SJCRH30 (cell line): ENCODE results near the gene COA7. TPM values are rescaled to one million over a fixed set of nuclear protein-coding genes. Genes with fewer than 3 reads are reported as not detected.

Experiments used
- DNase-seq, 2 experiments: peaks; one replicate each; pipeline ENCODE4 v3.0.0-alpha.2; 2015 to 2020
- H3K27ac ChIP-seq: fragments of 250-450 bp; sonication (Bioruptor Pico); 2 replicates; pipeline ENCODE4 v1.5.1; 2020; ENCODE audit warnings: mild to moderate bottlenecking, moderate library complexity
- H3K27me3 ChIP-seq: fragments of 250-450 bp; sonication (Bioruptor Pico); 2 replicates; pipeline ENCODE4 v1.5.1; 2020; ENCODE audit warnings: mild to moderate bottlenecking, moderate library complexity
- H3K36me3 ChIP-seq: fragments of 250-450 bp; sonication (Bioruptor Pico); 2 replicates; pipeline ENCODE4 v1.5.1; 2020; ENCODE audit warnings: mild to moderate bottlenecking, moderate library complexity
- H3K4me1 ChIP-seq: fragments of 250-450 bp; sonication (Bioruptor Pico); 2 replicates; pipeline ENCODE4 v1.5.1; 2020; ENCODE audit warnings: mild to moderate bottlenecking, moderate library complexity
- H3K4me3 ChIP-seq: fragments of 250-450 bp; sonication (Bioruptor Pico); 2 replicates; pipeline ENCODE4 v1.5.1; 2020; ENCODE audit warnings: mild to moderate bottlenecking, moderate library complexity
- H3K9me3 ChIP-seq: fragments of 250-450 bp; sonication (Bioruptor Pico); replicated peaks from 2 replicates; pipeline ENCODE4 v1.5.1; 2020; ENCODE audit warnings: mild to moderate bottlenecking, moderate library complexity
- total RNA-seq: library from RNA; depleted of rRNA; stranded (reverse); fragments of >200 nt; shearing (Covaris generic); gene quantifications from 2 replicates; pipeline ENCODE4 v1.2.3, GENCODE V29; 2014; rRNA removed

Gene COA7
- total RNA-seq, 1 experiment from 2014 or later: 23.1 TPM

- H3K9me3 ChIP-seq: no peaks in the 10 kb centered on the region
- no peaks in the 10 kb centered on the region for H3K36me3 ChIP-seq
- H3K4me1 ChIP-seq: no peaks in the 10 kb centered on the region
- no peak overlapping the region for H3K4me3 ChIP-seq
- H3K27ac ChIP-seq: no peak overlapping the region
- DNase-seq: no peak
- no peaks in the 10 kb centered on the region; the same call in 1 of the 2 replicates for H3K27me3 ChIP-seq
Measured at GRCh38 chr1:52645261-52645660, 52.9 kb downstream of the COA7 start.

- DNase-seq: no peak
- no peaks in the 10 kb centered on the region for H3K9me3 ChIP-seq
- no peak overlapping the region for H3K4me3 ChIP-seq
- H3K36me3 ChIP-seq: no peaks in the 10 kb centered on the region
- H3K4me1 ChIP-seq: no peaks in the 10 kb centered on the region
- no peaks in the 10 kb centered on the region for H3K27me3 ChIP-seq
- no peak overlapping the region for H3K27ac ChIP-seq
Measured at GRCh38 chr1:52641307-52641706, 56.8 kb downstream of the COA7 start.

GRCh38 chr1:52640697-52641096 lies 57.5 kb downstream of the COA7 start:
- Histone ChIP-seq H3K4me1 (no peaks in the 10 kb centered on the region), H3K4me3 (no peak overlapping the region), H3K36me3 (no peaks in the 10 kb centered on the region)

GRCh38 chr1:52637946-52638345 lies 60.2 kb downstream of the COA7 start:
- Histone ChIP-seq H3K36me3 (no peaks in the 10 kb centered on the region), H3K27ac (no peak overlapping the region), H3K27me3 (no peaks in the 10 kb centered on the region), H3K4me1 (no peaks in the 10 kb centered on the region), H3K4me3 (no peak overlapping the region), H3K9me3 (no peaks in the 10 kb centered on the region)
- DNase-seq: no peak

More at GRCh38 chr1:52640697-52641096, 57.5 kb downstream of the COA7 start:
- Histone ChIP-seq H3K27ac (no peak overlapping the region), H3K9me3 (no peaks in the 10 kb centered on the region), H3K27me3 (no peaks in the 10 kb centered on the region)
- no peak for DNase-seq

- no peaks in the 10 kb centered on the region for H3K27me3 ChIP-seq
- H3K9me3 ChIP-seq: no peaks in the 10 kb centered on the region
- no peak overlapping the region for H3K4me3 ChIP-seq
- DNase-seq: peak in 1 of 2 experiments; percentile 27
- no peaks in the 10 kb centered on the region for H3K4me1 ChIP-seq
- no peaks in the 10 kb centered on the region for H3K36me3 ChIP-seq
- H3K27ac ChIP-seq: no peak overlapping the region
Measured at GRCh38 chr1:52636721-52637695, 61.1 kb downstream of the COA7 start.

- DNase-seq: no peak
- no peaks in the 10 kb centered on the region for H3K9me3 ChIP-seq
- no peak overlapping the region for H3K27ac ChIP-seq
- no peaks in the 10 kb centered on the region for H3K4me1 ChIP-seq
- no peak overlapping the region for H3K4me3 ChIP-seq
- no peaks in the 10 kb centered on the region for H3K27me3 ChIP-seq
- H3K36me3 ChIP-seq: no peaks in the 10 kb centered on the region
Measured at GRCh38 chr1:52635321-52636089, 62.6 kb downstream of the COA7 start.

Other genes starting within 250 kb of the COA7 start
- gene TUT4, start 145.3 kb downstream of the COA7 start, total RNA-seq: 64.9 and 67.8 TPM in 2 replicates
- 10.6 and 13.4 TPM in 2 replicates for gene GPX7, start 96.0 kb downstream of the COA7 start, total RNA-seq
- not detected in 2 replicates for gene SHISAL2A, start 65.2 kb downstream of the COA7 start, total RNA-seq
- 36.6 and 39.5 TPM in 2 replicates for gene ZYG11B, start 28.1 kb upstream of the COA7 start, total RNA-seq
- 0.03 and 0.22 TPM in 2 replicates for gene ZYG11A, start 144.4 kb upstream of the COA7 start, total RNA-seq
- gene ECHDC2, start 223.4 kb upstream of the COA7 start, total RNA-seq: 0.35 and 1.2 TPM in 2 replicates
- gene SCP2, start 228.9 kb upstream of the COA7 start, total RNA-seq: 107 and 118 TPM in 2 replicates